Chondrocyte (in vitro differentiated cells): ENCODE measurements around the gene PLXNA2. TPM values are rescaled to one million over a fixed set of nuclear protein-coding genes. Genes with fewer than 3 reads are reported as not detected.

ENCODE experiments used
- DNase-seq: peaks from one replicate; pipeline ENCODE4 v3.0.0; 2021; ENCODE audit warnings: mixed read lengths, low spot score
- H3K27ac Mint-ChIP-seq: one replicate; pipeline ENCODE4 v1.8.0; 2021; ENCODE audit warnings: mild to moderate bottlenecking, moderate library complexity, mixed read lengths; ENCODE audit not compliant: unreplicated experiment
- H3K27me3 Mint-ChIP-seq: 2 replicates; pipeline ENCODE4 v1.8.0; 2021; ENCODE audit warnings: low read depth, mixed read lengths
- H3K36me3 Mint-ChIP-seq: 2 replicates; pipeline ENCODE4 v1.8.0; 2021; ENCODE audit warnings: low read depth, mixed read lengths
- H3K4me1 Mint-ChIP-seq: 2 replicates; pipeline ENCODE4 v1.8.0; 2021; ENCODE audit warnings: low read depth, mild to moderate bottlenecking, mixed read lengths
- H3K4me3 Mint-ChIP-seq: one replicate; pipeline ENCODE4 v1.8.0; 2021; ENCODE audit warnings: mild to moderate bottlenecking, moderate library complexity, mixed read lengths; ENCODE audit not compliant: unreplicated experiment
- H3K9me3 Mint-ChIP-seq: 2 replicates; pipeline ENCODE4 v1.8.0; 2021; ENCODE audit warnings: low read depth, mixed read lengths
- CTCF ChIP-seq: fragments of 200-600 bp; sonication (generic); IDR thresholded peaks from 2 replicates; pipeline ENCODE4 v1.5.0; 2021; ENCODE audit warnings: antibody characterized with exemption, mild to moderate bottlenecking, moderate library complexity
- total RNA-seq: library from RNA; stranded (reverse); gene quantifications from 3 replicates; pipeline ENCODE4 v1.2.1, GENCODE V29; 2021

Gene PLXNA2
- total RNA-seq, 1 donor from 2014 or later, result 22.0 TPM

GRCh38 chr1:207985996-207986395 is 258.2 kb downstream of the PLXNA2 start:
- DNase-seq, result no peak
- H3K27ac Mint-ChIP-seq, result no peak overlapping the region
- peaks cover 8% of the 10 kb centered on the region for H3K4me1 Mint-ChIP-seq
- no peak overlapping the region for H3K4me3 Mint-ChIP-seq
- no peak for TF ChIP-seq CTCF
- H3K36me3 Mint-ChIP-seq, result no peaks in the 10 kb centered on the region
- peaks cover 20% of the 10 kb centered on the region for H3K27me3 Mint-ChIP-seq
- no peaks in the 10 kb centered on the region for H3K9me3 Mint-ChIP-seq

- H3K36me3 Mint-ChIP-seq, result no peaks in the 10 kb centered on the region
- no peaks in the 10 kb centered on the region for H3K9me3 Mint-ChIP-seq
- H3K27me3 Mint-ChIP-seq, result peaks cover 24% of the 10 kb centered on the region
- no peak for DNase-seq
- no peak overlapping the region for H3K4me3 Mint-ChIP-seq
- TF ChIP-seq CTCF, result no peak
- H3K4me1 Mint-ChIP-seq, result peaks cover 8% of the 10 kb centered on the region
- H3K27ac Mint-ChIP-seq, result no peak overlapping the region
These were observed 259.2 kb downstream of the PLXNA2 start for GRCh38 chr1:207984831-207985572.

DNA sequence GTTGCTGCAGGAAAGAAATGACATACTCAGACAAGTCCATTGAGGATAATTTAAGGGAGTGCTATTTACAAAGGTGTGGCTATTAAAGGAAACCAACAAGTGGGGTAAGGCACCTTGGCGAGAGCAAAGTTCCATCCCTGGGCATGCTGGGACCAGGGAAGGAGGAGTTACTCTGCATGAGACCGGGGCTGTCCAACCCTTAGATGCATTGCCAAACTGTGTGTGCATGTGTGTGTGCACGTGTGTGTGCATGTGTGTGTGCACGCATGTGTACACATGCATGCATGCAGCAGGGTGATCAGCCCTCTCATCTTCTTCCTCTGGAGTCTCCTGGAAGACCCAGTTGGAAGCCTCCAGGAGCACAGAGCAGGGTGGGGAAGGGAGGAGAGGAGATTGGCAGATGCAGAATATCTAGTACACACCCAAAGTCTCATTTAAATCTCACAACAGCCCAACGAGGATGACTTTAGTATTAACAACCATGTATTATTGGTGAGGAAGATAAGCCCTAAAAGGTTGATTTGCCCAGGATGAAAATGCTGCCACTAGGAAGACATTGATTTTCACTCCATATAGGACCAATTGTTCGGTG is 261.0 kb downstream of the PLXNA2 start:
- Mint-ChIP-seq H3K27me3 (peaks cover 30% of the 10 kb centered on the region), H3K27ac (no peak overlapping the region), H3K4me1 (peaks cover 8% of the 10 kb centered on the region), H3K36me3 (peaks cover 1% of the 10 kb centered on the region), H3K9me3 (no peaks in the 10 kb centered on the region), H3K4me3 (no peak overlapping the region)
- DNase-seq, result no peak
- no peak for TF ChIP-seq CTCF

DNA sequence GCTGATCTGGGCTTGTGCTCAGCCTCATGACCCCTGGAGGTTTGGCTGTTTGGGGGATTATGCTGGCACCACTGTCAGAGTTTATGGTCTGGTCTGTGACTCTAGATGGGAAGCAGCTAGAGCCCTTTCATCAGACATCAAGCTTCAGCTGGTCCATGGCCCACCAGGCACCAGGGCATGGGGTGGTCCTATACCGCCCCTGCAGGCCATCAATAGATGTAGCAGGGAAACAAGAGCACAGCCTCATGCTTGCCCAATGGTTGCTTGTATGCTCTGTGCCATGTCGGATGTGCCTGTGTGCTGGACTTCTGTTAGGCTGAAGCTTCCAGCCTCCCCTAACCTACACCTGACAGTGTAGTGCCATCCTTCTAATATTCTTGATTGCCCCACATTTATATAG is 262.2 kb downstream of the PLXNA2 start:
- no peaks in the 10 kb centered on the region for H3K9me3 Mint-ChIP-seq
- H3K4me3 Mint-ChIP-seq, result no peak overlapping the region
- peaks cover 1% of the 10 kb centered on the region for H3K36me3 Mint-ChIP-seq
- TF ChIP-seq CTCF, result peak; percentile 62
- DNase-seq, result no peak
- H3K4me1 Mint-ChIP-seq, result no peaks in the 10 kb centered on the region
- peaks cover 30% of the 10 kb centered on the region for H3K27me3 Mint-ChIP-seq
- H3K27ac Mint-ChIP-seq, result no peak overlapping the region

- Mint-ChIP-seq H3K4me1 (no peaks in the 10 kb centered on the region), H3K27ac (no peak overlapping the region), H3K36me3 (peaks cover 1% of the 10 kb centered on the region), H3K4me3 (no peak overlapping the region), H3K27me3 (peaks cover 45% of the 10 kb centered on the region), H3K9me3 (no peaks in the 10 kb centered on the region)
- TF ChIP-seq CTCF, result no peak
- no peak for DNase-seq
These were observed 265.7 kb downstream of the PLXNA2 start for GRCh38 chr1:207978441-207978840.
